Osteoblast (primary cell): ENCODE measurements around the gene UBXN1. TPM values are rescaled to one million over a fixed set of nuclear protein-coding genes. Genes with fewer than 3 reads are reported as not detected.

Experiments
- DNase-seq: peaks from one replicate; pipeline ENCODE4 v3.0.0; 2011; ENCODE audit warnings: low spot score, mixed read lengths; ENCODE audit not compliant: insufficient read length; ENCODE audit errors: missing footprints
- H2AFZ ChIP-seq: 2 replicates; pipeline ENCODE4 v1.6.0; 2011; ENCODE audit warnings: mild to moderate bottlenecking, low read length
- H3K27ac ChIP-seq: 2 replicates; pipeline ENCODE4 v1.5.1; 2011; ENCODE audit warnings: mild to moderate bottlenecking, low read depth, low read length, moderate library complexity
- H3K27me3 ChIP-seq: 2 replicates; pipeline ENCODE4 v1.6.0; 2012; ENCODE audit warnings: mild to moderate bottlenecking, control low read depth, inconsistent platforms, low read length, moderate library complexity; ENCODE audit not compliant: insufficient read depth
- H3K36me3 ChIP-seq: 2 replicates; pipeline ENCODE4 v1.5.1; 2011; ENCODE audit warnings: mild to moderate bottlenecking, low read length, control low read depth, moderate library complexity; ENCODE audit not compliant: insufficient read depth
- H3K4me1 ChIP-seq: 2 replicates; pipeline ENCODE4 v1.5.1; 2011; ENCODE audit warnings: mild to moderate bottlenecking, low read length, control low read depth, moderate library complexity; ENCODE audit not compliant: insufficient read depth
- H3K4me2 ChIP-seq: 2 replicates; pipeline ENCODE4 v1.6.0; 2011; ENCODE audit warnings: mild to moderate bottlenecking, low read length; ENCODE audit not compliant: insufficient read depth
- H3K4me3 ChIP-seq: fragments of 200-600 bp; sonication (generic); 3 replicates; pipeline ENCODE4 v1.5.1; 2012; ENCODE audit warnings: mild to moderate bottlenecking, low read length, inconsistent platforms; ENCODE audit not compliant: insufficient read depth
- H3K79me2 ChIP-seq: 2 replicates; pipeline ENCODE4 v1.6.0; 2012; ENCODE audit warnings: mild to moderate bottlenecking, low read length, control low read depth, inconsistent platforms; ENCODE audit not compliant: insufficient read depth
- H3K9me3 ChIP-seq: 2 replicates; pipeline ENCODE4 v1.5.1; 2011; ENCODE audit warnings: low read depth, low read length, control low read depth
- H4K20me1 ChIP-seq: 2 replicates; pipeline ENCODE4 v1.6.0; 2012; ENCODE audit warnings: mild to moderate bottlenecking, low read length, control low read depth; ENCODE audit not compliant: insufficient read depth
- total RNA-seq: library from RNA; depleted of rRNA; stranded (reverse); fragments of >200 nt; gene quantifications from 2 replicates; pipeline ENCODE4 v1.2.3, GENCODE V29; 2012
- TF ChIP-seq, protein P1 (sequence below): IDR thresholded peaks from 2 replicates; pipeline ENCODE4 v1.5.1; 2011; ENCODE audit warnings: mild to moderate bottlenecking, low read depth, low read length, moderate library complexity; ENCODE audit errors: extremely low read depth

UBXN1 gene
- total RNA-seq, 1 donor: 107 TPM

DNA sequence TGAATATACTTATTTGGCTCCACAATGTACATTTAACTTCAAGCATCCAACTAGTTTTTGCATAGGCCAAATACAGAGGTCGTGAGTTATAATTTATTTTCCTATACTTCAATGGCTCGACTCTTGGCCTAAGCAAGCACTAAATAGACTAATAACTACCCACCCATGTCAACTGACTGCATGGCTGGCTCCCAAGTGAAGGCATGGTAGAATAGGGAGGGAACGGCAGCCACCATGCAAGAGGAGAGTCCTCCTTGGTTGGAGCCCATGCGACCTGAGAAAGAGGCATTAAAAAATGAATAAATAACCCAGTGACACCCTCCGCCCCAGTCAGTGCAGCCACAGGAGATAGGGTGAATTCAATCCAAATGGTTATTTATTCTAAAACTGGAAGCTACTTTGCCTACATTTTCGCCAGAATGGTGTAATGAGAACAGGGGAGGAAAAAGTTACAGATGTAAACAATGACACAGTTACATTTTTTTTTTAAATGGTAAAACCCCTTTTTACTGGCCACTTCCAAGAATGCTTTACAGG is 33.5 kb upstream of the UBXN1 start:
- peaks cover 66% of the 10 kb centered on the region for H3K36me3 ChIP-seq
- no peak overlapping the region for H3K27ac ChIP-seq
- H3K4me1 ChIP-seq: peaks cover 16% of the 10 kb centered on the region
- H3K4me3 ChIP-seq: no peak overlapping the region
- H3K4me2 ChIP-seq: no peak overlapping the region
- TF ChIP-seq, protein P1, sequence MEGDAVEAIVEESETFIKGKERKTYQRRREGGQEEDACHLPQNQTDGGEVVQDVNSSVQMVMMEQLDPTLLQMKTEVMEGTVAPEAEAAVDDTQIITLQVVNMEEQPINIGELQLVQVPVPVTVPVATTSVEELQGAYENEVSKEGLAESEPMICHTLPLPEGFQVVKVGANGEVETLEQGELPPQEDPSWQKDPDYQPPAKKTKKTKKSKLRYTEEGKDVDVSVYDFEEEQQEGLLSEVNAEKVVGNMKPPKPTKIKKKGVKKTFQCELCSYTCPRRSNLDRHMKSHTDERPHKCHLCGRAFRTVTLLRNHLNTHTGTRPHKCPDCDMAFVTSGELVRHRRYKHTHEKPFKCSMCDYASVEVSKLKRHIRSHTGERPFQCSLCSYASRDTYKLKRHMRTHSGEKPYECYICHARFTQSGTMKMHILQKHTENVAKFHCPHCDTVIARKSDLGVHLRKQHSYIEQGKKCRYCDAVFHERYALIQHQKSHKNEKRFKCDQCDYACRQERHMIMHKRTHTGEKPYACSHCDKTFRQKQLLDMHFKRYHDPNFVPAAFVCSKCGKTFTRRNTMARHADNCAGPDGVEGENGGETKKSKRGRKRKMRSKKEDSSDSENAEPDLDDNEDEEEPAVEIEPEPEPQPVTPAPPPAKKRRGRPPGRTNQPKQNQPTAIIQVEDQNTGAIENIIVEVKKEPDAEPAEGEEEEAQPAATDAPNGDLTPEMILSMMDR: no peak
- peaks cover 33% of the 10 kb centered on the region for H3K79me2 ChIP-seq
- no peak overlapping the region for H2AFZ ChIP-seq
- H4K20me1 ChIP-seq: no peaks in the 10 kb centered on the region
- no peaks in the 10 kb centered on the region for H3K9me3 ChIP-seq
- H3K27me3 ChIP-seq: no peaks in the 10 kb centered on the region
- DNase-seq: no peak

DNA sequence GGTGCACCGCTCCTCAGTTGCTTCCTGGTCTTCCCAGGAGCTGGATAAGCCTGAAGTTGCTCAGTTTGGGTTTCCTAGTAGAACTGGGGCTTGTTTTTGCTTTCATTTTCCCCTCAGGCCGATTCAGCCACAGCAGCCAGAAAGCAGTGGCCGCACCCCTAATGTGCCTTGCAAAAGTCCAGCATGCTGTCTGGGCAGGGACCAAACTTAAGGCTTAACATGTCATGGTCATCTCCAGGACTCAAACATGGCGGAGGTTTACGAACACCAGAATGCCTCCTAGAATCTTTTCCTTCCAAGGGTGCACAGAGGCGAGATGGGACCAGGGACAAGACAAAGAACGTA is 31.1 kb upstream of the UBXN1 start:
- peak overlapping the region; percentile 82 for H3K4me3 ChIP-seq
- H2AFZ ChIP-seq: peak overlapping the region; percentile 92
- no peaks in the 10 kb centered on the region for H4K20me1 ChIP-seq
- TF ChIP-seq, protein P1: no peak
- H3K79me2 ChIP-seq: peaks cover 15% of the 10 kb centered on the region
- peak overlapping the region; percentile 86 for H3K27ac ChIP-seq
- peaks cover 43% of the 10 kb centered on the region for H3K36me3 ChIP-seq
- H3K4me1 ChIP-seq: peaks cover 29% of the 10 kb centered on the region
- H3K4me2 ChIP-seq: peak overlapping the region; percentile 98
- DNase-seq: peak; percentile 88
- no peaks in the 10 kb centered on the region for H3K9me3 ChIP-seq
- H3K27me3 ChIP-seq: no peaks in the 10 kb centered on the region

DNA sequence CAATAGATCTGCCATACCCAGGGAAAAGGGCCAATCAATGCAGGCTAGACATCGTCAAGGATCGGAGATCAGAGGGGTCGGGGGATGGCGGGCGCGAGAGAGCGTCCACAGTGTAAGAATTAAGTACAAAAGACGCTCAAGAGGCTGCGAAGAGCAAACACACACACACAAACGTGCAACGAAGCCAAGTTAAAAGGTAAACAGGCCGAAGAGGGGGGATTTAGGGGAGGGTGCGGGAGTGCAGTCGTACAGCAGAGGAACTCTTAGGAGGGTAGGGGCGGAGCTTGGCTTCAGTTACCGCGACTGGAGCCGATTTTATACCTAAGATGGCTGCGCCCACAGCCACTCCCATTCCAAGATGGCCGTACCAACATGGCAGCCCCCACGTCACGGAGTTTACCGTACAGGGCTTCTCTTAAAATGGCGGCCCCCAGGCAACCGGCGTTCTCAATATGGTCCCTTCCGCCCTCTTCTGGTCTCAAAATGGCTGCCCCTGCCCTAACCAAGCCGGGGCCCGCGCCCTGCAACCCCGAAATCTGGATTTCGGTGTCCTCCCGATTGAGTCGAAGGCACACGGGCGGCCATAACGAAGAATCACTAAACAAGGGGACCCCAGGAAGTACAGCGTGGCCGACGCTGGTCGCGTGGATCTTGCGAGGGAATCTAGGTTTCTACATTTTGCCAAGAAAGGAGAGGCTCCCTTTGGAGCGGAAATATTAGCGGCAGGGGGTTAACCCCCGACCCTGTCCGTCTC is 30.6 kb upstream of the UBXN1 start:
- TF ChIP-seq, protein P1: no peak

DNA sequence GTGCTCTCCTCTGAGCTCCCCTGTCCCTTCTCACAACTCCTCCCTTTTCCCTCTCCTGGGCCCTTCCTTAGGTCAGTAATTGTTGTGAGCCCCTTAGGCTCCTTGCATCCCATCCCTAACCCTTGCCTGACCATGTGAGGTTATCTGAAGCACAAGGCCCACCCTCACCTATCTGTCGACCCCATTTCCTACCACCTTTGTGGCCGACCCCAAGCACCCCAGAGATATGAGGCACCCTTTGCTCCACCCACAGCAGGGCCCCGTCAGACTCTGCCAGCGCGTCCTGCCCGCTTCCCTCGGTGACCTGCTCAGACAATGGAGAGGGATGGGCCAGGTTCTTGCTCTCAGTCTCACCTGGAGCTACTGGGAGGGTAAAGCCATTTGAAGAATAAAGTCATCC is 29.9 kb upstream of the UBXN1 start:
- no peaks in the 10 kb centered on the region for H3K9me3 ChIP-seq
- H3K27me3 ChIP-seq: no peaks in the 10 kb centered on the region
- H3K4me3 ChIP-seq: peak overlapping the region; percentile 82
- DNase-seq: no peak
- peak overlapping the region; percentile 86 for H3K27ac ChIP-seq
- H3K4me1 ChIP-seq: peaks cover 29% of the 10 kb centered on the region
- H4K20me1 ChIP-seq: no peaks in the 10 kb centered on the region
- peak overlapping the region; percentile 98 for H3K4me2 ChIP-seq
- H2AFZ ChIP-seq: peak overlapping the region; percentile 92
- peaks cover 13% of the 10 kb centered on the region for H3K79me2 ChIP-seq
- H3K36me3 ChIP-seq: peaks cover 35% of the 10 kb centered on the region
- TF ChIP-seq, protein P1: no peak

More for the DNA sequence above, 30.6 kb upstream of the UBXN1 start:
- Histone ChIP-seq H3K27me3 (no peaks in the 10 kb centered on the region), H4K20me1 (no peaks in the 10 kb centered on the region), H3K36me3 (peaks cover 38% of the 10 kb centered on the region), H3K9me3 (no peaks in the 10 kb centered on the region), H2AFZ (peak overlapping the region; percentile 92), H3K4me2 (peak overlapping the region; percentile 98), H3K4me3 (peak overlapping the region; percentile 82), H3K27ac (peak overlapping the region; percentile 86), H3K79me2 (peaks cover 15% of the 10 kb centered on the region), H3K4me1 (peaks cover 29% of the 10 kb centered on the region)
- peak; percentile 97 for DNase-seq
